Karpas-422 (cell line): Measurements from ENCODE around the gene NME4. TPM values are rescaled to one million over a fixed set of nuclear protein-coding genes. Genes with fewer than 3 reads are reported as not detected.

ENCODE experiments used
- DNase-seq: peaks from one replicate; pipeline ENCODE4 v3.0.0-alpha.2; 2015
- H2AFZ ChIP-seq: fragments of 200-600 bp; sonication (generic); 2 replicates; pipeline ENCODE4 v1.6.1; 2014; ENCODE audit warnings: antibody characterized with exemption, low read length, mixed read lengths
- H3K27ac ChIP-seq: fragments of 200-600 bp; sonication (generic); 2 replicates; pipeline ENCODE4 v1.5.1; 2014; ENCODE audit warnings: mild to moderate bottlenecking, low read length, moderate library complexity
- H3K27me3 ChIP-seq: fragments of 200-600 bp; sonication (generic); 2 replicates; pipeline ENCODE4 v1.6.1; 2014; ENCODE audit warnings: low read length, mixed read lengths
- H3K36me3 ChIP-seq: fragments of 200-600 bp; sonication (generic); 2 replicates; pipeline ENCODE4 v1.6.1; 2014; ENCODE audit warnings: low read length, mixed read lengths; ENCODE audit not compliant: insufficient read depth
- H3K4me1 ChIP-seq: fragments of 200-600 bp; sonication (generic); 2 replicates; pipeline ENCODE4 v1.6.1; 2014; ENCODE audit warnings: mild to moderate bottlenecking, low read length, mixed read lengths
- H3K4me2 ChIP-seq: fragments of 200-600 bp; sonication (generic); 2 replicates; pipeline ENCODE4 v1.6.1; 2014; ENCODE audit warnings: low read length, low read depth, mild to moderate bottlenecking; ENCODE audit not compliant: poor library complexity, severe bottlenecking
- H3K4me3 ChIP-seq: fragments of 200-600 bp; sonication (generic); 2 replicates; pipeline ENCODE4 v1.5.1; 2014; ENCODE audit warnings: mild to moderate bottlenecking, antibody characterized with exemption, low read length, mixed read lengths
- H3K79me2 ChIP-seq: fragments of 200-600 bp; sonication (generic); 2 replicates; pipeline ENCODE4 v1.6.1; 2014; ENCODE audit warnings: mild to moderate bottlenecking, low read length, mixed read lengths
- H3K9ac ChIP-seq: fragments of 200-600 bp; sonication (generic); 2 replicates; pipeline ENCODE4 v1.6.0; 2014; ENCODE audit warnings: low read length
- H3K9me2 ChIP-seq: fragments of 200-600 bp; sonication (generic), shearing (Covaris generic); replicated peaks from 2 replicates; pipeline ENCODE4 v1.6.0; 2014; ENCODE audit warnings: mild to moderate bottlenecking, low read length, moderate library complexity; ENCODE audit not compliant: insufficient read depth
- H3K9me3 ChIP-seq: fragments of 300-700, 200-600 bp; sonication (generic); 2 replicates; pipeline ENCODE4 v1.6.1; 2014; ENCODE audit warnings: low read length, mixed read lengths
- H4K20me1 ChIP-seq: fragments of 200-600 bp; sonication (generic); 2 replicates; pipeline ENCODE4 v1.6.1; 2014; ENCODE audit warnings: mild to moderate bottlenecking, antibody characterized with exemption, low read length, low read depth; ENCODE audit not compliant: insufficient read depth
- total RNA-seq: library from RNA; depleted of rRNA; stranded (reverse); fragments of >200 nt; shearing (Covaris generic); gene quantifications from 2 replicates; pipeline ENCODE4 v1.2.3, GENCODE V29; 2014; ENCODE audit warnings: low replicate concordance

The NME4 gene
- total RNA-seq, 1 experiment from 2014 or later = 102 TPM

- no peaks in the 10 kb centered on the region for H3K9me2 ChIP-seq
- H3K9ac ChIP-seq = peak overlapping the region; percentile 38
These were observed 43.4 kb upstream of the NME4 start for GRCh38 chr16:353404-354290.

GRCh38 chr16:354291-354881 is 42.6 kb upstream of the NME4 start:
- H3K9me3 ChIP-seq = no peaks in the 10 kb centered on the region
- DNase-seq = no peak
- no peak overlapping the region for H3K4me3 ChIP-seq

More at GRCh38 chr16:353404-354290, 43.4 kb upstream of the NME4 start:
- H3K4me1 ChIP-seq = peaks cover 29% of the 10 kb centered on the region
- no peaks in the 10 kb centered on the region for H3K9me3 ChIP-seq
- H3K36me3 ChIP-seq = peaks cover 7% of the 10 kb centered on the region; the same call in 1 of the 2 replicates
- H3K79me2 ChIP-seq = peaks cover 32% of the 10 kb centered on the region
- H3K27ac ChIP-seq = no peak overlapping the region
- no peaks in the 10 kb centered on the region for H3K27me3 ChIP-seq
- peak overlapping the region; percentile 76 for H3K4me2 ChIP-seq
- H3K4me3 ChIP-seq = peak overlapping the region; percentile 66
- no peak for DNase-seq
- H4K20me1 ChIP-seq = no peaks in the 10 kb centered on the region
- H2AFZ ChIP-seq = peak overlapping the region; percentile 73

GRCh38 chr16:354971-355461 is 42.0 kb upstream of the NME4 start:
- Histone ChIP-seq H3K4me1 (peaks cover 20% of the 10 kb centered on the region), H3K27me3 (no peaks in the 10 kb centered on the region), H3K79me2 (peaks cover 20% of the 10 kb centered on the region), H3K4me2 (no peak overlapping the region), H3K9ac (no peak overlapping the region), H4K20me1 (no peaks in the 10 kb centered on the region), H3K27ac (no peak overlapping the region), H2AFZ (no peak overlapping the region), H3K36me3 (peaks cover 6% of the 10 kb centered on the region; the same call in 1 of the 2 replicates), H3K9me3 (no peaks in the 10 kb centered on the region), H3K9me2 (no peaks in the 10 kb centered on the region), H3K4me3 (no peak overlapping the region)
- no peak for DNase-seq

More at GRCh38 chr16:354291-354881, 42.6 kb upstream of the NME4 start:
- peaks cover 27% of the 10 kb centered on the region for H3K79me2 ChIP-seq
- no peaks in the 10 kb centered on the region for H4K20me1 ChIP-seq
- H3K4me2 ChIP-seq = no peak overlapping the region
- H3K4me1 ChIP-seq = peaks cover 26% of the 10 kb centered on the region
- H3K27ac ChIP-seq = no peak overlapping the region
- H3K36me3 ChIP-seq = peaks cover 7% of the 10 kb centered on the region; the same call in 1 of the 2 replicates
- H2AFZ ChIP-seq = no peak overlapping the region
- H3K9me2 ChIP-seq = no peaks in the 10 kb centered on the region
- no peaks in the 10 kb centered on the region for H3K27me3 ChIP-seq
- no peak overlapping the region for H3K9ac ChIP-seq

GRCh38 chr16:356741-357140 is 40.3 kb upstream of the NME4 start:
- H3K27ac ChIP-seq = no peak overlapping the region
- DNase-seq = no peak

GRCh38 chr16:359067-359763 is 37.8 kb upstream of the NME4 start:
- H3K9me3 ChIP-seq = no peaks in the 10 kb centered on the region
- no peak overlapping the region for H3K4me3 ChIP-seq
- no peaks in the 10 kb centered on the region for H3K27me3 ChIP-seq
- H3K4me2 ChIP-seq = no peak overlapping the region
- peaks cover 5% of the 10 kb centered on the region; the same call in 1 of the 2 replicates for H4K20me1 ChIP-seq
- no peak for DNase-seq
- no peaks in the 10 kb centered on the region for H3K79me2 ChIP-seq
- H3K36me3 ChIP-seq = no peaks in the 10 kb centered on the region
- no peak overlapping the region for H3K9ac ChIP-seq
- H3K9me2 ChIP-seq = no peaks in the 10 kb centered on the region
- H3K4me1 ChIP-seq = peaks cover 8% of the 10 kb centered on the region; the same call in 1 of the 2 replicates
- no peak overlapping the region for H2AFZ ChIP-seq
- no peak overlapping the region for H3K27ac ChIP-seq

More at GRCh38 chr16:356741-357140, 40.3 kb upstream of the NME4 start:
- H3K27me3 ChIP-seq = no peaks in the 10 kb centered on the region
- H3K4me1 ChIP-seq = peaks cover 7% of the 10 kb centered on the region
- H3K4me3 ChIP-seq = no peak overlapping the region
- H3K79me2 ChIP-seq = peaks cover 3% of the 10 kb centered on the region
- no peak overlapping the region for H3K9ac ChIP-seq
- no peaks in the 10 kb centered on the region for H3K9me2 ChIP-seq
- no peak overlapping the region for H2AFZ ChIP-seq
- no peak overlapping the region for H3K4me2 ChIP-seq
- H3K9me3 ChIP-seq = no peaks in the 10 kb centered on the region
- H3K36me3 ChIP-seq = no peaks in the 10 kb centered on the region
- no peaks in the 10 kb centered on the region for H4K20me1 ChIP-seq

- Histone ChIP-seq H3K79me2 (no peaks in the 10 kb centered on the region), H3K9me3 (no peaks in the 10 kb centered on the region), H3K4me3 (no peak overlapping the region), H3K36me3 (no peaks in the 10 kb centered on the region), H3K27ac (no peak overlapping the region), H2AFZ (no peak overlapping the region), H3K9ac (no peak overlapping the region), H4K20me1 (peaks cover 5% of the 10 kb centered on the region; the same call in 1 of the 2 replicates), H3K9me2 (no peaks in the 10 kb centered on the region), H3K4me1 (peaks cover 8% of the 10 kb centered on the region; the same call in 1 of the 2 replicates), H3K27me3 (no peaks in the 10 kb centered on the region), H3K4me2 (no peak overlapping the region)
- no peak for DNase-seq
These were observed 36.9 kb upstream of the NME4 start for GRCh38 chr16:359871-360697.

- H3K4me2 ChIP-seq = no peak overlapping the region
- no peaks in the 10 kb centered on the region for H3K79me2 ChIP-seq
- H4K20me1 ChIP-seq = peaks cover 5% of the 10 kb centered on the region; the same call in 1 of the 2 replicates
These were observed 36.2 kb upstream of the NME4 start for GRCh38 chr16:360698-361336.

More at GRCh38 chr16:360698-361336, 36.2 kb upstream of the NME4 start:
- H3K9ac ChIP-seq = no peak overlapping the region
- H2AFZ ChIP-seq = no peak overlapping the region
- H3K36me3 ChIP-seq = no peaks in the 10 kb centered on the region
- peaks cover 8% of the 10 kb centered on the region; the same call in 1 of the 2 replicates for H3K4me1 ChIP-seq
- no peaks in the 10 kb centered on the region for H3K27me3 ChIP-seq
- DNase-seq = no peak
- H3K4me3 ChIP-seq = no peak overlapping the region
- H3K9me2 ChIP-seq = no peaks in the 10 kb centered on the region
- no peaks in the 10 kb centered on the region for H3K9me3 ChIP-seq
- no peak overlapping the region for H3K27ac ChIP-seq
